Fibroblast of pulmonary artery (primary cell): ENCODE measurements around the gene ZNF629.

Source experiments
- DNase-seq: peaks from one replicate; pipeline ENCODE4 v3.0.0-alpha.2; 2010; ENCODE audit warnings: low read depth
- H3K4me3 ChIP-seq: replicated peaks from 2 replicates; pipeline ENCODE4 v1.5.1; 2011; ENCODE audit warnings: low read depth, mild to moderate bottlenecking, control low read depth, low read length, moderate library complexity
- CTCF ChIP-seq: IDR thresholded peaks from 2 replicates; pipeline ENCODE4 v1.5.1; 2011; ENCODE audit warnings: mild to moderate bottlenecking, control low read depth, low read length, inconsistent platforms; ENCODE audit errors: missing control alignments

The ZNF629 gene

GRCh38 chr16:30797670-30798309 is 10.8 kb upstream of the ZNF629 start:
- DNase-seq, result no peak
- TF ChIP-seq CTCF, result peak; percentile 20
- H3K4me3 ChIP-seq, result no peak overlapping the region

GRCh38 chr16:30794634-30795033 is 7.6 kb upstream of the ZNF629 start:
- TF ChIP-seq CTCF, result no peak
- H3K4me3 ChIP-seq, result no peak overlapping the region
- no peak for DNase-seq

- no peak overlapping the region for H3K4me3 ChIP-seq
- TF ChIP-seq CTCF, result no peak
- DNase-seq, result no peak
These were observed 6.6 kb upstream of the ZNF629 start for GRCh38 chr16:30793508-30794069.

GRCh38 chr16:30787613-30788378 is 791 bp upstream of the ZNF629 start:
- H3K4me3 ChIP-seq, result peak overlapping the region; percentile 94
- no peak for TF ChIP-seq CTCF
- DNase-seq, result no peak

GRCh38 chr16:30786115-30786935 is 680 bp downstream of the ZNF629 start:
- peak overlapping the region; percentile 94 for H3K4me3 ChIP-seq
- no peak for TF ChIP-seq CTCF
- DNase-seq, result peak; percentile 69

GRCh38 chr16:30785126-30786106 is 1.6 kb downstream of the ZNF629 start:
- DNase-seq, result no peak
- TF ChIP-seq CTCF, result no peak
- H3K4me3 ChIP-seq, result peak overlapping the region; percentile 94
